NB4 (cell line): ENCODE results near the gene TMED1.
A peak's percentile ranks its signal among the peaks of the same experiment; 100 is the strongest.
"Not testable (repeated sequence)": the region's sequence is repeated elsewhere in the genome, so short reads cannot be mapped to it uniquely, and the experiment has no call there.

Experiments
- DNase-seq: peaks from one replicate; pipeline ENCODE4 v3.0.0; 2010; ENCODE audit warnings: low read depth
- H3K4me3 ChIP-seq: one replicate; pipeline ENCODE4 v1.5.1; 2011; ENCODE audit warnings: mild to moderate bottlenecking, low read depth, low read length, moderate library complexity
- CTCF ChIP-seq: IDR thresholded peaks from one replicate; pipeline ENCODE4 v1.5.1; 2012; ENCODE audit warnings: low read depth, low read length
- MAX ChIP-seq: IDR thresholded peaks from 2 replicates; pipeline ENCODE4 v1.6.1; 2011; ENCODE audit warnings: low read depth, low read length
- MYC ChIP-seq: IDR thresholded peaks from 2 replicates; pipeline ENCODE4 v1.6.1; 2011; ENCODE audit warnings: low read depth, low read length
- POLR2A ChIP-seq: IDR thresholded peaks from 2 replicates; pipeline ENCODE4 v1.6.1; 2011; ENCODE audit warnings: mild to moderate bottlenecking; ENCODE audit not compliant: insufficient read length; ENCODE audit errors: extremely low read depth

Gene TMED1

GRCh38 chr19:10870955-10871603 lies 35.1 kb upstream of the TMED1 start, which contains the start of gene CARM1:
Gene CARM1 (plus strand): TSS chr19:10871553. CDS start chr19:10871703, 150 bp downstream.
- H3K4me3 ChIP-seq: peak within 1 kb of the TSS; percentile 64
- DNase-seq: peak; percentile 96
- peak; percentile 35 for TF ChIP-seq CTCF
- TF ChIP-seq POLR2A: no peak
- peak; percentile 24 for TF ChIP-seq MYC
- TF ChIP-seq MAX: peak; percentile 5; the same call in 1 of the 2 replicates

- no peak for DNase-seq
- TF ChIP-seq POLR2A (peak; percentile 5), CTCF (no peak)
- peak overlapping the region; percentile 50 for H3K4me3 ChIP-seq
Observed at GRCh38 chr19:10870501-10870954, 34.5 kb upstream of the TMED1 start.

- DNase-seq, H3K4me3 ChIP-seq: not testable (repeated sequence)
- peak; percentile 1 for TF ChIP-seq POLR2A
Observed at GRCh38 chr19:10869872-10870311, 33.9 kb upstream of the TMED1 start.

- no peak overlapping the region for H3K4me3 ChIP-seq
- no peak for DNase-seq
- no peak for TF ChIP-seq MYC
- TF ChIP-seq MAX: no peak
- no peak for TF ChIP-seq CTCF
- no peak for TF ChIP-seq POLR2A
Observed at GRCh38 chr19:10868872-10869547, 33.0 kb upstream of the TMED1 start.

GRCh38 chr19:10866495-10866894 lies 30.5 kb upstream of the TMED1 start:
- DNase-seq: no peak
- H3K4me3 ChIP-seq: no peak overlapping the region
- TF ChIP-seq MYC (no peak), MAX (no peak), POLR2A (no peak), CTCF (no peak)

- peak; percentile 77 for DNase-seq
- H3K4me3 ChIP-seq: no peak overlapping the region
- peak; percentile 48 for TF ChIP-seq MYC
- TF ChIP-seq CTCF: peak; percentile 95
- no peak for TF ChIP-seq POLR2A
- peak; percentile 33; the same call in 1 of the 2 replicates for TF ChIP-seq MAX
Observed at GRCh38 chr19:10864538-10864899, 28.5 kb upstream of the TMED1 start.
